GM18517 (cell line): ENCODE measurements around the gene ARPC1A.
"Not testable (repeated sequence)": the region's sequence is repeated elsewhere in the genome, so short reads cannot be mapped to it uniquely, and the experiment has no call there.

Experiments used
- ATAC-seq: cut with Tn5 transposase; IDR thresholded peaks from one replicate; pipeline ENCODE4 v1.9.1; 2021; ENCODE audit warnings: mild to moderate bottlenecking, moderate library complexity; ENCODE audit not compliant: unreplicated experiment

Gene ARPC1A

GRCh38 chr7:99368750-99369389, 43.2 kb downstream of the ARPC1A start:
- ATAC-seq: no peak

GRCh38 chr7:99369767-99370391, 44.2 kb downstream of the ARPC1A start:
- ATAC-seq: no peak

- ATAC-seq: no peak
These were observed 45.8 kb downstream of the ARPC1A start for GRCh38 chr7:99371376-99371920.

- no peak for ATAC-seq
These were observed 46.8 kb downstream of the ARPC1A start for GRCh38 chr7:99372275-99373090.

- ATAC-seq: no peak
These were observed 47.7 kb downstream of the ARPC1A start for GRCh38 chr7:99373091-99374066.

- peak; percentile 49 for ATAC-seq
These were observed 48.7 kb downstream of the ARPC1A start, which contains the start of gene ARPC1B for GRCh38 chr7:99374111-99375064. ARPC1B (plus strand) TSS chr7:99374730; CDS start chr7:99385715, 10,985 bp downstream.

GRCh38 chr7:99375070-99375807, 49.5 kb downstream of the ARPC1A start:
- ATAC-seq: peak; percentile 32

- no peak for ATAC-seq
These were observed 53.4 kb downstream of the ARPC1A start for GRCh38 chr7:99379043-99379577.

GRCh38 chr7:99379693-99380031, 54.0 kb downstream of the ARPC1A start:
- not testable (repeated sequence) for ATAC-seq

- peak; percentile 48 for ATAC-seq
These were observed 54.5 kb downstream of the ARPC1A start for GRCh38 chr7:99380032-99380822.

- peak; percentile 78 for ATAC-seq
These were observed 55.3 kb downstream of the ARPC1A start for GRCh38 chr7:99380823-99381663.

GRCh38 chr7:99381664-99382075, 56.0 kb downstream of the ARPC1A start:
- ATAC-seq: no peak

- no peak for ATAC-seq
These were observed 57.5 kb downstream of the ARPC1A start for GRCh38 chr7:99383203-99383602.

- ATAC-seq: no peak
These were observed 58.2 kb downstream of the ARPC1A start for GRCh38 chr7:99383791-99384370.

- ATAC-seq: no peak
These were observed 58.8 kb downstream of the ARPC1A start for GRCh38 chr7:99384523-99384922.

GRCh38 chr7:99385564-99385963, 59.9 kb downstream of the ARPC1A start:
- ATAC-seq: no peak
